IPS-18a (cell line): ENCODE measurements around the gene LOXHD1.

ENCODE experiments used
- H3K27ac ChIP-seq: one replicate; pipeline ENCODE4 v1.5.1; 2013; ENCODE audit warnings: low read length
- H3K27me3 ChIP-seq: one replicate; pipeline ENCODE4 v1.6.1; 2013; ENCODE audit warnings: mild to moderate bottlenecking, low read length; ENCODE audit not compliant: control insufficient read depth, insufficient read depth
- H3K36me3 ChIP-seq: one replicate; pipeline ENCODE4 v1.6.1; 2013; ENCODE audit warnings: low read depth, low read length; ENCODE audit not compliant: control insufficient read depth
- H3K4me1 ChIP-seq: one replicate; pipeline ENCODE4 v1.6.1; 2013; ENCODE audit warnings: low read depth, low read length; ENCODE audit not compliant: control insufficient read depth
- H3K4me3 ChIP-seq: one replicate; pipeline ENCODE4 v1.5.1; 2013; ENCODE audit warnings: low read length
- H3K9ac ChIP-seq: one replicate; pipeline ENCODE4 v1.6.1; 2013; ENCODE audit warnings: mild to moderate bottlenecking, low read length, moderate library complexity
- H3K9me3 ChIP-seq: one replicate; pipeline ENCODE4 v1.6.1; 2013; ENCODE audit warnings: low read depth, low read length; ENCODE audit not compliant: control insufficient read depth

The LOXHD1 gene

DNA sequence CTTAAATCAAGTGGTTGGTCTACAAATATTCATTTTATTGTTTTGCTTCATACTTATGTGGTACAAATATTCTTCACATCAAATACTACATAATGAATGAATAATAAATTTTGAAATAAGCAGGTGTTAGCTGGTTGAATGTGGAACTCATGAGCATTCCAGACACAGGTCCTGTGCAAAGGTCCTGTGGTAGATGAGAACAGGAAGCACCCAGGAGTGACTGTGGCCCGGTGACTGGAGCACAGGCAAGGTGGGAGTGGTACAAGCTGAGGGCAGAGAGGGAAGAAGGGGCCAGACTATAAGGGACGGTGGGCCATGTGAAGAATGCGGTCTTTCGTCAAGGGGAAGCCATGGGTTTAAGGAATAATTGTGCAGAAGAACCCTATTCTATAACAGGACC, 26.2 kb upstream of the LOXHD1 start:
- Histone ChIP-seq H3K4me3 (no peak overlapping the region), H3K36me3 (no peaks in the 10 kb centered on the region), H3K9ac (no peak overlapping the region), H3K27ac (no peak overlapping the region), H3K9me3 (no peaks in the 10 kb centered on the region), H3K4me1 (no peaks in the 10 kb centered on the region), H3K27me3 (no peaks in the 10 kb centered on the region)

DNA sequence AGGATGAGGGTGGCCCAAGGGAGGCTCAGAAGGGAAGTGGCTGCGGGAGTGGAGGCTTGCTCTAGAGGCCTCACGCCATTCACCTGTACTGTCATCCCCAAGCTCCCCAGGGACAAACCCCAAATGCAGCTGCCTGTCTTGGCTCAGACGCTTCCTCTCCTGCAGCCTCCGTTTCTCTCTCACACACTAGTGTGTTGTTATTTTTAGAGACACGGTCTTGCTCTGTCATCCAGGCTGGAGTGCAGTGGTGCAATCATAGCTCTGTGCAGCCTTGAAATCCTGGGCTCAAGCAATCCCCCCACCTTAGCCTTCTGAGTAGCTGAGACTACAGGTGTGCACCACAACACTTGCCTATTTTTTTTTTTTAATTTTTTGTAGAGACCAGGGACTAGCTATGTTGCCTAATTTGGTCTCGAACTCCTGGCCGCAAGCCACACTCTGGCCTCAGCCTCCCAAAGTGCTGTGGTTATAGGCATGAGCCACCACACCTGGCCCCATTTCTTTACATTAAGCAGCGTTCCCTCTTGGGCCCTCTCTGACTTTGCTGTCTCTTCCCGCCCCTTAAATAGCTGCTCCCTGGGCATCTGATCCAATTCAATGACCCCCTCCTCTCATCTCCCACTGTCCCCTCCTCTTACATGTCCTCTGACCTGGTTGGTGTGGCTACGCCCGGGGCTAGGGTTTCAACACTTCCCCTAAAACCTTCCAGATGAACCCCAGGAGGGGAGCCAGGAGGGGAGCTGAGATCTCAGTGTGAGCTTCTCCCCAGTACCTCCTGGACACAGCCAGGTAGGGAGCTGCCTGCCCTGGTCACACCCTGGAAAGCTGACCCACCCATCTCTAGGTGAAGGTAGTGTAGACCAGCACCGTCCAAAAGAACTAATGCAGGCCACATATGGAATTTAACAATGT, 24.0 kb upstream of the LOXHD1 start:
- H3K36me3 ChIP-seq: no peaks in the 10 kb centered on the region
- no peak overlapping the region for H3K9ac ChIP-seq
- H3K27me3 ChIP-seq: no peaks in the 10 kb centered on the region
- H3K4me3 ChIP-seq: no peak overlapping the region
- H3K27ac ChIP-seq: no peak overlapping the region
- H3K4me1 ChIP-seq: no peaks in the 10 kb centered on the region
- no peaks in the 10 kb centered on the region for H3K9me3 ChIP-seq

DNA sequence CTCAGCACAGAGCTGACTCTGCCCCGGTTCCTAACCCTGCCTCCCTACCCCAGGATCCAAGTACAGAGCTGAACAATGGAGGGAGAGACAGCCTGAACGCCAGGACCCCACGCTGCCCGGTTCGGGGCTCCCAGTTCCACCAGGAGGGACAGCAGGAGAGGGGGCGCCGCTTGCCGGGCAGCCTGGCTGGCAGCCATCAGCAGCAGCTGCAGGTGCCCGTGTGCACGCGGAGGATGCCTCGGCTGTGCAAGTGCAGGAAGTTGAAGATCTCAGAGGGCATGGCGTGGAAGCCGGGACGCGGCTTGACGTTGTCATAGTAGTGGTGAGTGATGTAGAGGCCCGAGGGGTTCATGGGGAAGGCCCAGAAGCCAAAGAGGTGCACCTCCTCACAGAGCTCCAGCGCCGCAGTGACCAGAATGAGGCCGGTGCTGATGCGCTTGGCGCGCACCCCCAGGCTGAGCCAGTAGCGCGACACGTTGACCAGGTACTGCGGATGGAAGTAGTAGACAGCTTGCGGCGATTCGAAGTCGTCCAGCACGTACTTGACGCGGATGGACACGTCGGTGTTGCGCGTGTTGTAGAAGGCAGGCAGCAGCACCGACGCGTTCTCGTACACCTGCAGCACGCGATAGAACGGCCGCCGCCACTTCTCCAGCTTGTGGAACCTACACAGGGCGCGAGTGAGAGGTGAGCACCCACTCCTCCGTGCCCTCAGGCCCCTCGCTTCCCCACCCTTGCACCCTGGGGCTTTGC, 23.0 kb upstream of the LOXHD1 start:
- H3K9me3 ChIP-seq: no peaks in the 10 kb centered on the region
- no peak overlapping the region for H3K9ac ChIP-seq
- no peaks in the 10 kb centered on the region for H3K27me3 ChIP-seq
- H3K27ac ChIP-seq: no peak overlapping the region
- H3K4me3 ChIP-seq: no peak overlapping the region
- no peaks in the 10 kb centered on the region for H3K36me3 ChIP-seq
- H3K4me1 ChIP-seq: no peaks in the 10 kb centered on the region

DNA sequence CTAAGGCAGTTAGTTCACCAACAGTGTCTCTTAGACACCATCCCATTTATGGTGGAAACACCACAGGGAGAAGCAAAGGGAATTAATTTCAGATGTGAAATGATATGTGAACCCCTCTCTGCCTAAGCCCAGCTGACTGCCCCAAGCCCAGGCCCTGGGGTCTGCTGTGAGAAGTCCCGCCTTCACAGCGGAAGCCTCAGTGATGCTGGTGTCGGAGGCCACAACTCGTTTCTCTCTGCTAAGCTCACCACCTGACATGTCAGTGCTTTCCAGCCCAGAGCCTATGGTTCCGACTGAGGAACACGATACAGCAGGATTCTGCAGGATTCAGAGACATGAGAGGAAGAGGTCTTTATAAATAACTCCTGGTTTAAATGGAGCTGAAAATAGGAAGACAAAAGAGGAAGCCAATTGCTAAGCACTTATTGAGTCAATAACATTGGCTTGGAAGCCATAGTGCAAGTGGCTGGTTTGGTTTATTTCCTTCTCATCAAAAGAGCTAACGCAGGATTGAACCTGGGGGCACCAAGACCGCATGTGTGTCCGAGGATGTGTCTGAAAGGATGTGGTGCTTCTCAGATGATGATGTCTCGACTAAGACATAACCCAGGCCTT, 21.9 kb upstream of the LOXHD1 start:
- H3K36me3 ChIP-seq: no peaks in the 10 kb centered on the region
- H3K27me3 ChIP-seq: no peaks in the 10 kb centered on the region
- no peak overlapping the region for H3K27ac ChIP-seq
- no peak overlapping the region for H3K4me3 ChIP-seq
- H3K9me3 ChIP-seq: no peaks in the 10 kb centered on the region
- H3K4me1 ChIP-seq: no peaks in the 10 kb centered on the region
- H3K9ac ChIP-seq: no peak overlapping the region

DNA sequence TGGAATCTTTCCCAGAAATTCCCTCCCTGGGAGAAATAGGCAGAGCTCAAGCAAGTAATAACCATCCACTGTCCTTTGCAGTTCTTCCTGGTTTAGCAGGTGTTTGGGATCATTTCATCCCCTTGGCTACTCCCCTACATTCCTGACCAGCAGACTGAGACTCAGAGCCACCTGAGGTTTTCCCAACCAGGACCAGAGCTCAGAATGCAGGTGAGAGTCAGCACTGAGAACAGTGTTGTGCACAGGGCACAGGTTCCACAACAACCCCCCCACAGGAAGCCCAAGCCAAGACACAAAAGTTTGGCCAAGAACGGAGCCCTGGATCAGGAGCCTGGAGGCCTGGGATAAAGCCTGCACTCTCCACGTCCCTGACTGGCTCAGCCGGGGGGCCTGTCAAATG, 21.0 kb upstream of the LOXHD1 start:
- Histone ChIP-seq H3K9me3 (no peaks in the 10 kb centered on the region), H3K27ac (no peak overlapping the region), H3K4me3 (no peak overlapping the region), H3K9ac (no peak overlapping the region), H3K4me1 (no peaks in the 10 kb centered on the region), H3K36me3 (no peaks in the 10 kb centered on the region), H3K27me3 (no peaks in the 10 kb centered on the region)

DNA sequence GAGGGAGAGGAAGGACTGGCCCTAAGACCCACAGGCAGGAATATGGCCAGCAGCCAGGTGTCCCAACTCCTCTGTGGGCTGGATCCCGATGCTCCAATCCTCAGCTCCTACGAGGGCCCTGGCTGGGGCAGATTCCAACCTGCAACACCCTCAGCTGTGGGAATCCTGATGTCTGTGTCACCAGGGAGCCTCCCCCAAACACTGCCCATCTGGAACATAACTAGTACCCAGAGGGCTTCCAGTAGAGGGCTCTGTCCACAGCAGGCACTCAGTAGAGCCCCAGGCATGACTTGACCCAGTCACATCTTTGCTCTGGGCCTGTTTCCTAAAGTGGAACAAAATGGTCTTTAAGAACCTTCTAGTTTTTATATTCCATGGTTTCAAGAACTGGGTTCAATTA, 20.6 kb upstream of the LOXHD1 start:
- H3K4me3 ChIP-seq: no peak overlapping the region
- H3K9me3 ChIP-seq: no peaks in the 10 kb centered on the region
- no peaks in the 10 kb centered on the region for H3K4me1 ChIP-seq
- no peaks in the 10 kb centered on the region for H3K36me3 ChIP-seq
- H3K27ac ChIP-seq: no peak overlapping the region
- no peak overlapping the region for H3K9ac ChIP-seq
- no peaks in the 10 kb centered on the region for H3K27me3 ChIP-seq

DNA sequence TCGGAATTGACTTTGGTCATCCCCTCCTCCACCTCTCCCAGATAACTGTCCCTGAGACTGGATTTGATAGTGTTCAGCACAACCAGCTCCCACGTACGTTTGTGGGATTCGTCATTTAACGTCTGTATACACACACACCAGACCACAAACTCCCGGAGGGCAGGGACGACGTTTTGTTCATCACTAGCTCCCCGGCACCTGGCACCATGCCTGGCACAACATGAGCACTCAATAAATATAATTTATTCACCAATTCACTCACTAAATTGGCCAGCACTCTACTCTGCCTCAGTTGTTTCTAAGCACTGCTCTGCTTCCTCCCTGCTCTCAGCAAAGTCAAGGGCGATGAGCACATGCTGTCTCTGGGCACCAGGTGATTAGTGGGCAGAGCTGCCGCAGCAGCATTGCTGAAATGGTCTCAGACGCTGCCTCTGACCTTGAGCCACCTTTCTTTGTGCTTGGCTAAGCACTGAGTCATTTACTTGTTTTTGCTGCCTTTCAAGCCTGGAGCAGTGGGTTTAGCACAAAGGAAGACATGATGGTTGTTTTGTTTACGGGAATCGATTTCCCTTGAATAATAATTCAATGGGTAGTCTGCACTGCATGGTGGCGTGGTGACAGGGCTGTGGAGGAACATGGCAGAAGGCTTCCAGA, 19.3 kb upstream of the LOXHD1 start:
- Histone ChIP-seq H3K9ac (no peak overlapping the region), H3K4me3 (no peak overlapping the region), H3K4me1 (no peaks in the 10 kb centered on the region), H3K9me3 (no peaks in the 10 kb centered on the region), H3K27ac (no peak overlapping the region), H3K27me3 (no peaks in the 10 kb centered on the region), H3K36me3 (no peaks in the 10 kb centered on the region)

DNA sequence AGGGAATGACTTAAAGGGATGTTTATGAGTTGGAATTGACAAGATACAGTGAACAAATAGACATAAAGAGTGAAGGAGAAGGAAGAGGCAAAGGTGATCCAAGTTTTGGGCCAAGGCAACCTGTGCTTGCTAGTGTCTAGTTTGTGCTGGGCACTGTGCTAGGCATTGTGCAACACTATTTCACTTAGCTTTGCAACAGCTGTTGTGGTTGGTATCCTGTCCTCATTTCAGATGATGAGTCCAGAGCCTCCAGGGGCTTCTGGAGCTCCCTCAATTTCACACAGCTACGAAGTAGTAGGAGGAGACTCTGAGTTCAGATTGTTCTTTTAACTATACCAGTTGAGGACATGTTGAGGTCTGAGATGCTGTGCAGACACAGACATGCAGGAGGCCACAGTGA, 18.1 kb upstream of the LOXHD1 start:
- no peak overlapping the region for H3K9ac ChIP-seq
- H3K36me3 ChIP-seq: no peaks in the 10 kb centered on the region
- no peak overlapping the region for H3K4me3 ChIP-seq
- no peaks in the 10 kb centered on the region for H3K4me1 ChIP-seq
- no peak overlapping the region for H3K27ac ChIP-seq
- no peaks in the 10 kb centered on the region for H3K9me3 ChIP-seq
- H3K27me3 ChIP-seq: no peaks in the 10 kb centered on the region

DNA sequence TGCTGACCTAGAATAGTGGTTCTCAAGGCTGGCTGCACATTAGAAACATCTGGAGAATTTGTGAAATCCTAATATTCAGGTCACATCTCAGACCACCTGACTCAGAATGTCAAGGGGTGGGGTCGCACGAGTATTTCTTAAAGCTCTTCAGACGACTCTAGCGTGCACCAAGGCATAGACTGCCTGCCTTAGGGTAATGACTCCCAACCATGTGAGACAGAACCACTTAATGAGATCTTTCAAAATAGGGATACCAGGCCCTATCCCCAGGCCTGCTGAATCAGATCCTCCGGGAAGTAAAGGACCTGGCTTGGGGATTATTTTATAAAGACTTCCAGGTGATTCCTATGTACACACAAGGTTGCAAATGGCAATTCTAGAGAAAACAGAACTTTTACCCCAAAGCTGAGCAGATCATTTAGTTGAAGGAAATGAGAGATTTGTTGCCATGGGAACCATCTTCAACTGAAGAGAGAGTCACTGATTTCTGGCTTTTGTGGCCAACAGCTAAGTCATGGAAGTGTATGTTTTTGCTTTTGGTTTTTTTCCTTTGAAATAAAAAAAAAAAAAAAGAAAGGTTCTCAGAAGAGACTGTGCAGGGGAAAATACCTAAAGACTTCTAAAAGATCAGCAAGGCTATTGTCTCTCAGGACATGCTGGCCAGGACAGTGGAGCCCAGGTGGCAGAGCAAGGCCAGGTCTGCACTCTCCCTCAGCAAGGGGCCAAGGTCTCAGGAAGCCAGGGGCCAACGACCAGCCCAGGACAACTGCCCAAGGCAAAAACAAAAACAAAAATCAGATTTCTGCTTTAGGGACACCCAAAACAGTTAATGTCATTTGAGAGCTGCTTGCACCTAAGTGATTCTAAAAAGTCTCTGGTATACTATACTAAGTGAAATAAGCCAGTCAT, 15.3 kb upstream of the LOXHD1 start:
- Histone ChIP-seq H3K9me3 (no peaks in the 10 kb centered on the region), H3K4me3 (no peak overlapping the region), H3K36me3 (no peaks in the 10 kb centered on the region), H3K27ac (no peak overlapping the region), H3K27me3 (no peaks in the 10 kb centered on the region), H3K9ac (no peak overlapping the region), H3K4me1 (no peaks in the 10 kb centered on the region)

DNA sequence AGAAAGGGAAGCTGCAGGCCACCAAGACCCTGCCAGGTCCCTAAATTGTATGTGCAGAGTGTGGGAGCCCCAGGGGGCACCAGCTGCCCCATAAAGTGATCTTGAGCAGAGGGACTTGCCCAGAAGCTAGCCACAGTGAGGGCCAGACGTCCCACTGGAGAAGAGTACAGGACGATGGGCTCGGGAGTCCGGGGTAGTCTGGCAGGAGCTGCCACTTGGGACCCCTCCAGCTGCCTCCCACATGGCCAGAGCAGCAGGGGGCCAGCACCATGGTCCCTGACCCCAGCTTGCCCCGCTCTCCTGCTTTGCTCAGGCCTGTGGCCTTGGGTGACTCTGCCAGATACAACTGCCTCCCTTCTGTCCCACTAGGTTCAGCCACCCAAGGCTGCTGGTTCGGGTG, 11.7 kb upstream of the LOXHD1 start:
- no peaks in the 10 kb centered on the region for H3K27me3 ChIP-seq
- no peaks in the 10 kb centered on the region for H3K4me1 ChIP-seq
- no peak overlapping the region for H3K27ac ChIP-seq
- H3K4me3 ChIP-seq: no peak overlapping the region
- H3K36me3 ChIP-seq: no peaks in the 10 kb centered on the region
- no peaks in the 10 kb centered on the region for H3K9me3 ChIP-seq
- H3K9ac ChIP-seq: no peak overlapping the region
